Effector memory CD4-positive, alpha-beta T cell (primary cell): ENCODE data around the gene IRF2.
"Not testable (repeated sequence)": the region's sequence is repeated elsewhere in the genome, so short reads cannot be mapped to it uniquely, and the experiment has no call there.

Experiments used
- DNase-seq, 3 donors: peaks; one replicate each; pipeline ENCODE4 v3.0.0-alpha.2; 2020
- H3K27ac ChIP-seq: 2 replicates; pipeline ENCODE4 v1.7.0; 2013; ENCODE audit warnings: mild to moderate bottlenecking, low read length, moderate library complexity; ENCODE audit not compliant: insufficient read depth, poor library complexity, severe bottlenecking
- H3K27me3 ChIP-seq: replicated peaks from 2 replicates; pipeline ENCODE4 v1.7.0; 2013; ENCODE audit warnings: mild to moderate bottlenecking, low read length; ENCODE audit not compliant: insufficient read depth, control insufficient read depth, poor library complexity, severe bottlenecking
- H3K36me3 ChIP-seq: 2 replicates; pipeline ENCODE4 v1.7.0; 2013; ENCODE audit warnings: mild to moderate bottlenecking, low read length, moderate library complexity; ENCODE audit not compliant: control insufficient read depth, insufficient read depth
- H3K4me1 ChIP-seq: 2 replicates; pipeline ENCODE4 v1.7.0; 2013; ENCODE audit warnings: low read length, mild to moderate bottlenecking; ENCODE audit not compliant: control insufficient read depth, insufficient read depth, poor library complexity, severe bottlenecking
- H3K4me3 ChIP-seq: 2 replicates; pipeline ENCODE4 v1.7.0; 2013; ENCODE audit warnings: low read length, low read depth, mild to moderate bottlenecking; ENCODE audit not compliant: insufficient read depth, poor library complexity, severe bottlenecking
- H3K9me3 ChIP-seq: 2 replicates; pipeline ENCODE4 v1.7.0; 2013; ENCODE audit warnings: mild to moderate bottlenecking, low read length, moderate library complexity; ENCODE audit not compliant: control insufficient read depth

IRF2 gene

GRCh38 chr4:184344435-184344834 is 129.9 kb downstream of the IRF2 start:
- Histone ChIP-seq H3K4me1 (no peaks in the 10 kb centered on the region), H3K4me3 (no peak overlapping the region)

GRCh38 chr4:184343502-184344177 is 130.7 kb downstream of the IRF2 start:
- Histone ChIP-seq H3K27ac (no peak overlapping the region), H3K4me1 (no peaks in the 10 kb centered on the region), H3K36me3 (no peaks in the 10 kb centered on the region), H3K9me3 (no peaks in the 10 kb centered on the region), H3K27me3 (no peaks in the 10 kb centered on the region), H3K4me3 (peak overlapping the region; percentile 54)
- no peak for DNase-seq

More at GRCh38 chr4:184344435-184344834, 129.9 kb downstream of the IRF2 start:
- Histone ChIP-seq H3K36me3 (no peaks in the 10 kb centered on the region), H3K27ac (no peak overlapping the region), H3K27me3 (no peaks in the 10 kb centered on the region), H3K9me3 (no peaks in the 10 kb centered on the region)
- DNase-seq = no peak

GRCh38 chr4:184342857-184343237 is 131.5 kb downstream of the IRF2 start:
- not testable (repeated sequence) for H3K27ac ChIP-seq, DNase-seq, H3K4me3 ChIP-seq, H3K36me3 ChIP-seq, H3K4me1 ChIP-seq, H3K9me3 ChIP-seq, H3K27me3 ChIP-seq

GRCh38 chr4:184342167-184342856 is 132.0 kb downstream of the IRF2 start:
- H3K4me1 ChIP-seq = no peaks in the 10 kb centered on the region
- no peaks in the 10 kb centered on the region for H3K27me3 ChIP-seq
- no peak overlapping the region for H3K27ac ChIP-seq
- no peaks in the 10 kb centered on the region for H3K9me3 ChIP-seq
- DNase-seq = no peak
- H3K4me3 ChIP-seq = no peak overlapping the region
- no peaks in the 10 kb centered on the region for H3K36me3 ChIP-seq

GRCh38 chr4:184339398-184340193 is 134.8 kb downstream of the IRF2 start:
- H3K9me3 ChIP-seq, H3K36me3 ChIP-seq, DNase-seq, H3K27me3 ChIP-seq, H3K4me1 ChIP-seq, H3K27ac ChIP-seq, H3K4me3 ChIP-seq: not testable (repeated sequence)

- Histone ChIP-seq H3K36me3 (no peaks in the 10 kb centered on the region), H3K27me3 (no peaks in the 10 kb centered on the region), H3K4me3 (no peak overlapping the region), H3K4me1 (no peaks in the 10 kb centered on the region), H3K9me3 (no peaks in the 10 kb centered on the region), H3K27ac (no peak overlapping the region)
- no peak for DNase-seq
Observed at GRCh38 chr4:184337907-184338306, 136.4 kb downstream of the IRF2 start.
